ENCODE data around the gene SPRED2. TPM values are rescaled to one million over a fixed set of nuclear protein-coding genes. Genes with fewer than 3 reads are reported as not detected.

Gene SPRED2
- total and polyA plus RNA-seq, 4 donors, result 6.7 to 7.5 (median 7.1) TPM

DNA sequence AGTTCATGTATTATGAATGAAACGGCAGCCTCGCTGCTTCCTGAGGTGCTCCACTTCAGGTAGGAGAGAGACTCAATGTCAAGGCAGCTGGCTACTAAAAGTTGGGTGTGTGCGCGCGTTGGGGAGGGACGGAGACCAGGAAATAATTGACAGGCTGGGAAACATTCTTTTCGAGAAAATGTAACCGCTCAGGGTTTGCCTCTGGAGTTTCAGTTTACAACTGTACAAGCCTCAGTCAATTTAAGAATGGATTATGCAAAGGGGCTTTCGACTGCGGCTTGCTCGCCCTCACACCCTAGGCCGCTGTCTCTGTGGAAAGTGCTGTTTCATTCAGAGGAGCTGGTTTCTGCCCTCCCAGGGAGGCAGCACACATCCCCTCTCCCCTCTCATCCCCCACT lies 4.4 kb upstream of the SPRED2 start:
- no peak for DNase-seq (ENCODE audit: low spot score)
- H3K4me3 ChIP-seq (ENCODE audit: low read depth in 1 of 3, low read length in 3 of 3), result peak overlapping the region; percentile 64 to 77 (median 71)
- H3K9me3 ChIP-seq (ENCODE audit: control insufficient read depth in 4 of 4, low read length in 3 of 4), result no peaks in the 10 kb centered on the region
- H3K36me3 ChIP-seq (ENCODE audit: control insufficient read depth in 4 of 4, insufficient read depth in 3 of 4, low read depth in 1 of 4, low read length in 3 of 4), result no peaks in the 10 kb centered on the region
- H3K27me3 ChIP-seq (ENCODE audit: control insufficient read depth in 4 of 4, insufficient read depth in 4 of 4, low read length in 3 of 4), result no peaks in the 10 kb centered on the region
- TF ChIP-seq NR2F2 (IDR thresholded peaks at IDR 0.05), result no peak
- no peak for TF ChIP-seq FOXA2 (IDR thresholded peaks at IDR 0.05)
- TF ChIP-seq YY1 (IDR thresholded peaks at IDR 0.05), result peak; percentile 42
- TF ChIP-seq, protein P1, sequence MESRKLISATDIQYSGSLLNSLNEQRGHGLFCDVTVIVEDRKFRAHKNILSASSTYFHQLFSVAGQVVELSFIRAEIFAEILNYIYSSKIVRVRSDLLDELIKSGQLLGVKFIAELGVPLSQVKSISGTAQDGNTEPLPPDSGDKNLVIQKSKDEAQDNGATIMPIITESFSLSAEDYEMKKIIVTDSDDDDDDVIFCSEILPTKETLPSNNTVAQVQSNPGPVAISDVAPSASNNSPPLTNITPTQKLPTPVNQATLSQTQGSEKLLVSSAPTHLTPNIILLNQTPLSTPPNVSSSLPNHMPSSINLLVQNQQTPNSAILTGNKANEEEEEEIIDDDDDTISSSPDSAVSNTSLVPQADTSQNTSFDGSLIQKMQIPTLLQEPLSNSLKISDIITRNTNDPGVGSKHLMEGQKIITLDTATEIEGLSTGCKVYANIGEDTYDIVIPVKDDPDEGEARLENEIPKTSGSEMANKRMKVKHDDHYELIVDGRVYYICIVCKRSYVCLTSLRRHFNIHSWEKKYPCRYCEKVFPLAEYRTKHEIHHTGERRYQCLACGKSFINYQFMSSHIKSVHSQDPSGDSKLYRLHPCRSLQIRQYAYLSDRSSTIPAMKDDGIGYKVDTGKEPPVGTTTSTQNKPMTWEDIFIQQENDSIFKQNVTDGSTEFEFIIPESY (IDR thresholded peaks at IDR 0.05), result no peak
- H3K27ac ChIP-seq (ENCODE audit: low read depth in 1 of 2, low read length in 2 of 2), result peak overlapping the region; percentile 97 to 98
- WGBS, result 2% methylated on average over 12 of the region's 12 CpGs
- H3K4me1 ChIP-seq (ENCODE audit: control insufficient read depth in 4 of 4, insufficient read depth in 4 of 4, low read length in 3 of 4), result peaks cover 3 to 14% (median 8%) of the 10 kb centered on the region in 4 donors
- H3K9ac ChIP-seq (ENCODE audit: low read depth in 1 of 2, low read length in 2 of 2), result peak overlapping the region; percentile 51 to 85

DNA sequence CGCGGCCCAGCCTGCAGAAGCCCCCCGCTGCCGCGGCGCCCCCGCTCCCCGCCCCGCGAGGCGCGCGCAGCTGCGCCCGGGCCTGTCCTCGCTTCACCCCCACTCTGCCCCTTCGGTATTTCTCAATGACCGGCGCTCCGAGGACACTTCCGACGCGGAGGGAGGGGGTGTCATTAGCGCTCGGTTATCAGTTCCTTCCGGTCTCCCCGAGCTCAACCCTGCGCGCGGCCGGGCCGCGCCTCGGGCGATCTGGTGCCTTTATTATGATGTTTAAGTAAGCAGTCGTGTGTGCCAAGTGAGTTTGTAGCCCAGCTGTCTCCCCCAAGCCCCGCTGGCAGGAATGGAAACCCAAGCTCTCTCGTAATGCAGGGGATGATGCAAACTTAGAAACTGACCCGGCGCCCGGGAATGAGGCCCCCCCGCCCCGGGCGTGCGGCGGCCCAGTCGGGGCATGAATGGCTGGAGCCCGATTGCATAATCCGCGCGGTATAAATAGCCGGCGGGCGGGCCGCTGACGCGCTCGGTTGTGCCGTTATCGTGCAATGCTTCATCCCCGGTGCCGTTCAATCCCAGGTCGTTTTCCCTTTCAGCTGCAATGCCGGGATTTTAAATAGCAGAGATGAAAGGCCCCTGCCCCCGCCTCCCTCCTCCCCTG lies 3.9 kb upstream of the SPRED2 start:
- WGBS, result 1% methylated on average over 65 of the region's 65 CpGs
- H3K9me3 ChIP-seq (ENCODE audit: control insufficient read depth in 4 of 4, low read length in 3 of 4), result no peaks in the 10 kb centered on the region
- peak; percentile 76 for DNase-seq (ENCODE audit: low spot score)
- no peaks in the 10 kb centered on the region for H3K27me3 ChIP-seq (ENCODE audit: control insufficient read depth in 4 of 4, insufficient read depth in 4 of 4, low read length in 3 of 4)
- H3K4me1 ChIP-seq (ENCODE audit: control insufficient read depth in 4 of 4, insufficient read depth in 4 of 4, low read length in 3 of 4), result peaks cover 3 to 14% (median 8%) of the 10 kb centered on the region in 4 donors
- peak overlapping the region; percentile 97 to 98 for H3K27ac ChIP-seq (ENCODE audit: low read depth in 1 of 2, low read length in 2 of 2)
- H3K4me3 ChIP-seq (ENCODE audit: low read depth in 1 of 3, low read length in 3 of 3), result peak overlapping the region; percentile 67 to 77 (median 77)
- no peaks in the 10 kb centered on the region for H3K36me3 ChIP-seq (ENCODE audit: control insufficient read depth in 4 of 4, insufficient read depth in 3 of 4, low read depth in 1 of 4, low read length in 3 of 4)
- TF ChIP-seq, protein P2, sequence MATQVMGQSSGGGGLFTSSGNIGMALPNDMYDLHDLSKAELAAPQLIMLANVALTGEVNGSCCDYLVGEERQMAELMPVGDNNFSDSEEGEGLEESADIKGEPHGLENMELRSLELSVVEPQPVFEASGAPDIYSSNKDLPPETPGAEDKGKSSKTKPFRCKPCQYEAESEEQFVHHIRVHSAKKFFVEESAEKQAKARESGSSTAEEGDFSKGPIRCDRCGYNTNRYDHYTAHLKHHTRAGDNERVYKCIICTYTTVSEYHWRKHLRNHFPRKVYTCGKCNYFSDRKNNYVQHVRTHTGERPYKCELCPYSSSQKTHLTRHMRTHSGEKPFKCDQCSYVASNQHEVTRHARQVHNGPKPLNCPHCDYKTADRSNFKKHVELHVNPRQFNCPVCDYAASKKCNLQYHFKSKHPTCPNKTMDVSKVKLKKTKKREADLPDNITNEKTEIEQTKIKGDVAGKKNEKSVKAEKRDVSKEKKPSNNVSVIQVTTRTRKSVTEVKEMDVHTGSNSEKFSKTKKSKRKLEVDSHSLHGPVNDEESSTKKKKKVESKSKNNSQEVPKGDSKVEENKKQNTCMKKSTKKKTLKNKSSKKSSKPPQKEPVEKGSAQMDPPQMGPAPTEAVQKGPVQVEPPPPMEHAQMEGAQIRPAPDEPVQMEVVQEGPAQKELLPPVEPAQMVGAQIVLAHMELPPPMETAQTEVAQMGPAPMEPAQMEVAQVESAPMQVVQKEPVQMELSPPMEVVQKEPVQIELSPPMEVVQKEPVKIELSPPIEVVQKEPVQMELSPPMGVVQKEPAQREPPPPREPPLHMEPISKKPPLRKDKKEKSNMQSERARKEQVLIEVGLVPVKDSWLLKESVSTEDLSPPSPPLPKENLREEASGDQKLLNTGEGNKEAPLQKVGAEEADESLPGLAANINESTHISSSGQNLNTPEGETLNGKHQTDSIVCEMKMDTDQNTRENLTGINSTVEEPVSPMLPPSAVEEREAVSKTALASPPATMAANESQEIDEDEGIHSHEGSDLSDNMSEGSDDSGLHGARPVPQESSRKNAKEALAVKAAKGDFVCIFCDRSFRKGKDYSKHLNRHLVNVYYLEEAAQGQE (IDR thresholded peaks at IDR 0.05), result peak; percentile 58
- TF ChIP-seq GABPA (IDR thresholded peaks at IDR 0.05 in 1 of 2, conservative IDR thresholded peaks at IDR 0.05 in 1 of 2) (peak; percentile 19 to 65), JUND (IDR thresholded peaks at IDR 0.05) (peak in 1 of 2 donors; percentile 28), YY1 (IDR thresholded peaks at IDR 0.05) (peak; percentile 91), FOXA2 (IDR thresholded peaks at IDR 0.05) (no peak), NR2F2 (IDR thresholded peaks at IDR 0.05) (peak; percentile 45), EGR1 (IDR thresholded peaks at IDR 0.05; ENCODE audit: low read depth in 2 of 2) (peak; percentile 69 to 84), RAD21 (IDR thresholded peaks at IDR 0.05) (peak in 1 of 2 donors; percentile 46), FOXA1 (IDR thresholded peaks at IDR 0.05) (no peak), SP1 (IDR thresholded peaks at IDR 0.05) (peak; percentile 67), RXRA (IDR thresholded peaks at IDR 0.05) (peak; percentile 59 to 62), TAF1 (conservative IDR thresholded peaks at IDR 0.05) (peak; percentile 82), HNF4A (conservative IDR thresholded peaks at IDR 0.05) (peak; percentile 36 to 52), HNF4G (IDR thresholded peaks at IDR 0.05) (no peak)
- TF ChIP-seq, protein P3, sequence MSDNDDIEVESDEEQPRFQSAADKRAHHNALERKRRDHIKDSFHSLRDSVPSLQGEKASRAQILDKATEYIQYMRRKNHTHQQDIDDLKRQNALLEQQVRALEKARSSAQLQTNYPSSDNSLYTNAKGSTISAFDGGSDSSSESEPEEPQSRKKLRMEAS (IDR thresholded peaks at IDR 0.05), result peak; percentile 88
- TF ChIP-seq, protein P1 (IDR thresholded peaks at IDR 0.05), result peak; percentile 41
- TF ChIP-seq, protein P4, sequence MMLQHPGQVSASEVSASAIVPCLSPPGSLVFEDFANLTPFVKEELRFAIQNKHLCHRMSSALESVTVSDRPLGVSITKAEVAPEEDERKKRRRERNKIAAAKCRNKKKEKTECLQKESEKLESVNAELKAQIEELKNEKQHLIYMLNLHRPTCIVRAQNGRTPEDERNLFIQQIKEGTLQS (IDR thresholded peaks at IDR 0.05), result peak; percentile 93
- TF ChIP-seq, protein P5, sequence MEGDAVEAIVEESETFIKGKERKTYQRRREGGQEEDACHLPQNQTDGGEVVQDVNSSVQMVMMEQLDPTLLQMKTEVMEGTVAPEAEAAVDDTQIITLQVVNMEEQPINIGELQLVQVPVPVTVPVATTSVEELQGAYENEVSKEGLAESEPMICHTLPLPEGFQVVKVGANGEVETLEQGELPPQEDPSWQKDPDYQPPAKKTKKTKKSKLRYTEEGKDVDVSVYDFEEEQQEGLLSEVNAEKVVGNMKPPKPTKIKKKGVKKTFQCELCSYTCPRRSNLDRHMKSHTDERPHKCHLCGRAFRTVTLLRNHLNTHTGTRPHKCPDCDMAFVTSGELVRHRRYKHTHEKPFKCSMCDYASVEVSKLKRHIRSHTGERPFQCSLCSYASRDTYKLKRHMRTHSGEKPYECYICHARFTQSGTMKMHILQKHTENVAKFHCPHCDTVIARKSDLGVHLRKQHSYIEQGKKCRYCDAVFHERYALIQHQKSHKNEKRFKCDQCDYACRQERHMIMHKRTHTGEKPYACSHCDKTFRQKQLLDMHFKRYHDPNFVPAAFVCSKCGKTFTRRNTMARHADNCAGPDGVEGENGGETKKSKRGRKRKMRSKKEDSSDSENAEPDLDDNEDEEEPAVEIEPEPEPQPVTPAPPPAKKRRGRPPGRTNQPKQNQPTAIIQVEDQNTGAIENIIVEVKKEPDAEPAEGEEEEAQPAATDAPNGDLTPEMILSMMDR (IDR thresholded peaks at IDR 0.05; ENCODE audit: low read depth, low read length, missing input control), result no peak
- peak overlapping the region; percentile 68 to 82 for H3K9ac ChIP-seq (ENCODE audit: low read depth in 1 of 2, low read length in 2 of 2)
